Measurements from ENCODE around the gene TM4SF18.
"Not testable (repeated sequence)": the region's sequence is repeated elsewhere in the genome, so short reads cannot be mapped to it uniquely, and the experiment has no call there.

The TM4SF18 gene, protein sequence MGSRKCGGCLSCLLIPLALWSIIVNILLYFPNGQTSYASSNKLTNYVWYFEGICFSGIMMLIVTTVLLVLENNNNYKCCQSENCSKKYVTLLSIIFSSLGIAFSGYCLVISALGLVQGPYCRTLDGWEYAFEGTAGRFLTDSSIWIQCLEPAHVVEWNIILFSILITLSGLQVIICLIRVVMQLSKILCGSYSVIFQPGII

DNA sequence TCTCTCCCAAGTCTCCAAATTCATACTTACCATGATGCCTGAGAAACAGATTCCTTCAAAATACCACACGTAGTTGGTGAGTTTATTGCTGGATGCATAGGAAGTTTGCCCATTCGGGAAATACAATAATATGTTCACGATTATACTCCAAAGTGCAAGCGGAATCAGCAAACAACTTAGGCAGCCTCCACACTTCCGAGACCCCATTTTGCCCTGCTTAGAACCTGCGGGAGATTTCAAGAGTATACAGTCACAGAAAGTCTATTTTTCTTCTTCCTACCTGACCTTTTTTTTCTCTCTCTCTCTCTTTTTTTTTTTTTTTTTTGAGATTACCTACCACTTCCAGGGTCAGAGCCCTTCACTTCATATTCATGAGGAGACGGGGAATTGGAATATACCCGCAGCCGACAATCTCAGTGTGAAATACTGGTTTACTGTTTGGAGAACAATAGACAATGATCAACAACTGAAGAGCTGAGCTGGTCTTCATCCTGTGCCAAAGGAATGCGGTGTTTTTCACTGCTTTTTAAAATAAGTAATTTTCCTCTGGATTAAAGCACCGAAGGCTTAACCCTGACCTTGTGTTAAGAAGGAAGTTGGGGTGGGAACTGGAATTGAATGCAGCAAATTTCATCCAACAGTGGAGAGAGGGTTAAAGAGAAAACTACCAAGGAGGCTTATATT is at the start of gene TM4SF18:
TSS of gene TM4SF18 (minus strand) at position 461 of the 684 bp plus-strand sequence. CDS start at position 207, 254 bp downstream.
- Mint-ChIP-seq H3K27me3 (ENCODE audit: low read depth) (peaks cover 18% of the 10 kb centered on the region), H3K36me3 (ENCODE audit: low read depth) (no peaks in the 10 kb centered on the region), H3K4me3 (no peak within 1 kb of the TSS), H3K27ac (no peak within 1 kb of the TSS), H3K9me3 (no peaks in the 10 kb centered on the region), H3K4me1 (ENCODE audit: low read depth) (no peaks in the 10 kb centered on the region)
- no peak for DNase-seq (ENCODE audit: low spot score)

DNA sequence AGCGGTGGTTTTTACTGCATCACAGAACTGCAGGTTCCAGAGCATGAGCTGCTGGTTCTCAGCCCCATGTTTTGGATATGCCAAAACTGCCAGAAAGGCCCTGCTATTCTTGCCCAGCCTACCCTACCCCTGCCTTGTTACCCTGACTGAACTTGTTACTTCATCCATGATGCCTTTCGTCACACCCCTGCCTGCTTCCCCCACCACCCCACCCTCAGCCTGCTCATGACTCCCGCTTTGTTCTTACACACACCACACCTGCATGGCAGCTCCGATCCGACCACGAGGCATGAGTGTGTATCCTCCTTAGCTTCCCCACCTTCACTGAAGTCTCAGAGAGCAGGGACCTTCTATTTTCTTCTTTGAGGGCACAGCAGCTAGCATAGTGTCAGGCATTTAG is 49.1 kb upstream of the TM4SF18 start:
- H3K9me3 Mint-ChIP-seq = no peaks in the 10 kb centered on the region
- no peaks in the 10 kb centered on the region for H3K36me3 Mint-ChIP-seq (ENCODE audit: low read depth)
- H3K27ac Mint-ChIP-seq = no peak overlapping the region
- peaks cover 6% of the 10 kb centered on the region for H3K27me3 Mint-ChIP-seq (ENCODE audit: low read depth)
- H3K4me1 Mint-ChIP-seq (ENCODE audit: low read depth) = no peaks in the 10 kb centered on the region
- no peak for DNase-seq (ENCODE audit: low spot score)
- H3K4me3 Mint-ChIP-seq = no peak overlapping the region

DNA sequence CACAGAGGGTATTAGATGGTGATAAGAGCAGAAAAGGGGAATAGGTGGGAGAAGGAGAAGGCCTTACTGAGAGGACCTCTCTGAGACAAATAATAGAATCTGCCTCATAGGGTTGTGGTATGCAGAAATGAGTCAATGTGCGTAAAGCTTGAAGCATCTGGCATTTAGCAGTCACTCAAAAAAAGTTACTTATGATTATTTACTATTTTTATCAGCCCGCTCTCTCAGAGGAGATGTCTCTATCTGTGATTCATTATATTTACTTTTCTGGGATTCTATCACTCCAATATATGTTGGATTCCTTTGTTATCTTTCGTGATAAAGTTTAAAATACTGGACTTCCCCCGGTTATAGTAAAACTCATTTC is 48.6 kb upstream of the TM4SF18 start:
- Mint-ChIP-seq H3K27me3 (ENCODE audit: low read depth) (peaks cover 7% of the 10 kb centered on the region), H3K4me1 (ENCODE audit: low read depth) (no peaks in the 10 kb centered on the region), H3K9me3 (no peaks in the 10 kb centered on the region), H3K27ac (no peak overlapping the region), H3K4me3 (no peak overlapping the region), H3K36me3 (ENCODE audit: low read depth) (no peaks in the 10 kb centered on the region)
- no peak for DNase-seq (ENCODE audit: low spot score)

DNA sequence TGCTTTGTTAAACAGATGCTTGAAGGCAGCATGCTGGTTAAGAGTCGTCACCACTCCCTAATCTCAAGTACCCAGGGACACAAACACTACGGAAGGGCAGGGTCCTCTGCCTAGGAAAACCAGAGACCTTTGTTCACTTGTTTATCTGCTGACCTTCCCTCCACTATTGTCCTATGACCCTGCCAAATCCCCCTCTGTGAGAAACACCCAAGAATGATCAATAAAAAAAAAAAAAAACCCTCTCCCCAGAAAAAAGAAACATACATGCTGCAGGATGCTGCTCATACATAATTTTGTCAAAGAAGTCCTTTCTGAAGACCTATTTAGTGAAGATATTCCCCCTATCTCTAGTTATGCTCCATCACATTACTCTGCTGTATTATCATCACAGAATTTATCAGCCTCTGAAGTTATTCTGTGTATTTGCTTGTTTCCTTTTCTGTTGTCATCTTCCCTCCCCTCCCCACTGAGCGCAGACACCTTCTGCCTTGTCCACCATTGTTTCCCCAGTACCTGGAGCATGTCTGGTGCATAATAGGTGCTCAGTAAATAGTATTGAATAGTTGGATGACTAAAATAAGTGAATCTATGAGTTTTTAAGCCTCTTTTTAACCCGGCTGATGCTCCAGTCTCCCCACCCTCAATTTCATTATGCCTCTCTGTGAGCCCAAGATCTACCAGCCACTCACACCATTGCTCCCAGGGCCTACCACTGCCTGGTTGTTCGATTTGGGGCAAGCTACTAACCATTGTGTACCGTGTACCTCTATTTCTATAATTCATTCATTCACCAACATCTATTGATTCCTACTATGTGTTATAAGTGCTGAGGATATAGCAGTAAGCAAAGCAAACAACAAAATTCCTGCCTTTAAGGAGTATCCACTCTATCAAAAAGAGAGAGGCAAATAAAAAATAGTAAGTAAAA is 48.0 kb upstream of the TM4SF18 start:
- Mint-ChIP-seq H3K9me3 (no peaks in the 10 kb centered on the region), H3K4me3 (no peak overlapping the region), H3K27me3 (ENCODE audit: low read depth) (peaks cover 12% of the 10 kb centered on the region), H3K27ac (no peak overlapping the region), H3K4me1 (ENCODE audit: low read depth) (no peaks in the 10 kb centered on the region), H3K36me3 (ENCODE audit: low read depth) (no peaks in the 10 kb centered on the region)
- no peak for DNase-seq (ENCODE audit: low spot score)

DNA sequence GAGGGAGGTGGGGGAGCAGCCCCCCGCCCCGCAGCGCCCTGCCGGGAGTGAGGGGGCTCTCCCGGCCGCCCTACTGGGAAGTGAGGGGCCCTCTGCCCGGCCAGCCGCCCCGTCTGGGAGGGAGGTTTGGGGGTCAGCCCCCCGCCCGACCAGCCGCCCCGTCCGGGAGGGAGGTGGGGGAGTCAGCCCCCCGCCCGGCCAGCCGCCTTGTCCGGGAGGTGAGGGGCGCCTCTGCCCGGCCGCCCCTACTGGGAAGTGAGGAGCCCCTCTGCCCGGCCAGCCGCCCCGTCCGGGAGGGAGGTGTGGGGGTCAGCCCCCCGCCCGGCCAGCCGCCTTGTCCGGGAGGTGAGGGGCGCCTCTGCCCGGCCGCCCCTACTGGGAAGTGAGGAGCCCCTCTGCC is 46.8 kb upstream of the TM4SF18 start:
- H3K4me3 Mint-ChIP-seq; H3K36me3 Mint-ChIP-seq (ENCODE audit: low read depth); H3K9me3 Mint-ChIP-seq; H3K27ac Mint-ChIP-seq; DNase-seq (ENCODE audit: low spot score); H3K4me1 Mint-ChIP-seq (ENCODE audit: low read depth): not testable (repeated sequence)
- peaks cover 14% of the 10 kb centered on the region for H3K27me3 Mint-ChIP-seq (ENCODE audit: low read depth)

DNA sequence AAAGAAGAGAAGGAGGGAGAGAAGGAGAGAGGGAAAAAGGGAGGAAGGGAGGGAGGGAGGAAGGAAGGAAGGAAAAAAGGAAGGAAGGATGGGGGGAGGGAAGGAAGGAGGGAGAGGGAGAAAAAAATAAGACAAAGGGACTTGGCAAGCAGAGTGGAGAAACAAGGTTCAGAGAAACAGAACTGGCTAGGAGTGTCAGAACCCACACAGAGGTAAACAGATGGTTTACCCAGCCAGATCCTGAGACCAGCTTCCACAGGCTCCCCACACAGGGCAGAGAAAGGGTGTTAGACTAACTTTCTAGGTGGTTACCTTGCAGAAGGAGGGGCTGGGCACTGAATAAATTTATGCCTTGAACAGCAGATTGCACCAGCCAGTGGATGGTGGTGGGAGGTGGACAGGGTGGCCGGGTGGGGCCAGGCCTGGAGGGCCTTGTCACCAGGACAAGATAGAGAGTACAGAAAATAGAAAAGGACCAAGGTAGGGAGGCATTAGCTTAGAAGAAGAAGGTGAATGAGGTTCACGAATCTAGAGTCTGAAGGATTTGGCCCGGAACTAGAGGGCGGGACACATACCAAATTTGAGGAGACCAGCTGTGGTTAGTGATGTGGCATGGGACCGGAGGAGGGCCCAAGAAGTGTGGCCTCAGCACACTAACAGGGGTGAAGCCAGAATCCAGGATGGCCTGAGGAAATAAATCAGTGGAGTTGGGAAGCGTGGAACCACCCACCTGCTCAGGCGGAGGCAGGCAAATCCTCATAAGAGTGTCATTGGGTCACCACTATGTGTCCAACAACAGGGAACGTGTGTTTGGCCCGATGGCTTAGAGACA is 45.3 kb upstream of the TM4SF18 start:
- no peak for DNase-seq (ENCODE audit: low spot score)
- Mint-ChIP-seq H3K36me3 (ENCODE audit: low read depth) (no peaks in the 10 kb centered on the region), H3K4me1 (ENCODE audit: low read depth) (no peaks in the 10 kb centered on the region), H3K4me3 (no peak overlapping the region), H3K27me3 (ENCODE audit: low read depth) (peaks cover 14% of the 10 kb centered on the region), H3K27ac (no peak overlapping the region), H3K9me3 (no peaks in the 10 kb centered on the region)

DNA sequence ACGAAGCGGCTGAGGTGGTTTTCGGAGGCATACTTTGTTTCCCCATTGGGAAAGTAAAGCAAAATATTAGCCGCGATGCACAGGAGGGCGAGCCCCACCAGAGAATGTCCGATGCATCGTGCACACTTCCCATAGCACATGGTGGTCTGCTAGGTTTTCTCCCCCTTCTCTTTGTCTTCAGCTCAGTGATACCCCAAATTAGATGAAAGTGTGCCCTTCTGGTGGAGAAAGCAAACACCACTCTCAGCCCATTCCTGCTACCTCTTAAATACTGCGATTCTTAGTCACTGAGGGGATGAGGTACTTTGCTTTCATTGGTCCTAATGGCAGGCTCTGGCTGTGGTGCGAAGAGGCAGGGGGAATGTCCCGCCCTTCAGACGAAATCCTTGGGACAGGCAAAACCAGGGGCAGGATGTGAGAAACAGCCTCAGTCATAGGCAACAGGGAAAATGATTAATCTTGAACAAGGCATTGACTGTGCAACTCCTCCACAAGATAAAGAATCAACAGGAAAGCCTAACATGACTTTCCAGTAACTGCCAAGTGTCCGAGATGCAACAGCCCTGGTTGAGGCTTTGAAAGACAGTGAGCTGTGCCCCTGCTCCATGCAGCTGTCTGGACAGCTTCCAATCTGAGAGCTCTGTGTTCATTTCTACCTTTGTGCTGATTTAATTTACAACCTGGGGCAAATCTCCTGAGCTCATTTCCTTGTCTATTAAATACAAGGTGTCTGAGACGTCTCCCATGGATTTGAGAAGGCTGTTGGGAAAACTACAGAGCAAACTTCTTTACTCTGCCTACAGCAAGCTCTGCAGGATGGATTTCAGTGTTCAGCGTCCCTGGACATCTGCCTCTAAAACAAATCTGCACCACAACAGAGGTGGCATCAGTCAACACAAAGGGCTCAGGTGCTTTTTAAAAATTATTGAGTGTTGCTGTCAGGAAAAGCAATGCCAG is 44.2 kb upstream of the TM4SF18 start, which contains the start of gene TM4SF1:
TSS of gene TM4SF1 (minus strand) at position 242 of the 957 bp plus-strand sequence. CDS start at position 140, 102 bp downstream.
- no peak for DNase-seq (ENCODE audit: low spot score)
- no peak within 1 kb of the TSS for H3K27ac Mint-ChIP-seq
- no peaks in the 10 kb centered on the region for H3K9me3 Mint-ChIP-seq
- no peaks in the 10 kb centered on the region for H3K36me3 Mint-ChIP-seq (ENCODE audit: low read depth)
- no peak within 1 kb of the TSS for H3K4me3 Mint-ChIP-seq
- peaks cover 15% of the 10 kb centered on the region for H3K27me3 Mint-ChIP-seq (ENCODE audit: low read depth)
- H3K4me1 Mint-ChIP-seq (ENCODE audit: low read depth) = no peaks in the 10 kb centered on the region

DNA sequence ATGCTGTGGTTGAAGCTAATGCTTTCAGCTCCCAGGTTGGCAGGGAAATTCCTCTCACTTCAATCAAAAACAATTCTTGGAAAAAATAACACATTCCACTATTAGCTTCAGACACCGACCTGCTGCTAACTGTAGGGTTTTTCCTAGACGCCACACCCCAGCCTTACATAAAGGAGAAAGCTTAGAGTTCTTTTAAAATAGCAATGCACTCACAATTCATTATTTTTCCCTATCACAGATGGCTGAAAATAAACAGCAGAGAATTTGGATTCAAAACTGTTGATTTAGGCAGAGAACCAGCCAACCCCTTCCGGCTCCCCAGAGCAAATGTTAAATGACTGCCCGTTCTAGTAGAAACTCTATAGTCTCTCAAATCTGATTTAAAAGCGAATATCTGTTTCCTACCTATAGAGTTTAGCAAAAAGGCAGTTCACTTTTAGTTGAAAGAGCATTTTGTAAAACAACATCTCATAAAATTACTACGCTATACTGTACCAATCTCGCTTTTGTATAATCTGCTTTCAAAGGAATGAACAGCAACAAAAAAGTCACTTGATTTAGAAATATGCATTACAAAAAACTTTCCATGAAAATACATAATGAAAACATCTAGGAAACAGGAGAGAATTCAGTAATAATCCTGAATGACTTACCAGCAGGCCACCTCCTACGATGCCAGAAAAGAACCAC is 43.4 kb upstream of the TM4SF18 start:
- Mint-ChIP-seq H3K36me3 (ENCODE audit: low read depth) (no peaks in the 10 kb centered on the region), H3K4me1 (ENCODE audit: low read depth) (no peaks in the 10 kb centered on the region), H3K9me3 (no peaks in the 10 kb centered on the region), H3K27me3 (ENCODE audit: low read depth) (peaks cover 17% of the 10 kb centered on the region), H3K4me3 (no peak overlapping the region), H3K27ac (no peak overlapping the region)
- no peak for DNase-seq (ENCODE audit: low spot score)

DNA sequence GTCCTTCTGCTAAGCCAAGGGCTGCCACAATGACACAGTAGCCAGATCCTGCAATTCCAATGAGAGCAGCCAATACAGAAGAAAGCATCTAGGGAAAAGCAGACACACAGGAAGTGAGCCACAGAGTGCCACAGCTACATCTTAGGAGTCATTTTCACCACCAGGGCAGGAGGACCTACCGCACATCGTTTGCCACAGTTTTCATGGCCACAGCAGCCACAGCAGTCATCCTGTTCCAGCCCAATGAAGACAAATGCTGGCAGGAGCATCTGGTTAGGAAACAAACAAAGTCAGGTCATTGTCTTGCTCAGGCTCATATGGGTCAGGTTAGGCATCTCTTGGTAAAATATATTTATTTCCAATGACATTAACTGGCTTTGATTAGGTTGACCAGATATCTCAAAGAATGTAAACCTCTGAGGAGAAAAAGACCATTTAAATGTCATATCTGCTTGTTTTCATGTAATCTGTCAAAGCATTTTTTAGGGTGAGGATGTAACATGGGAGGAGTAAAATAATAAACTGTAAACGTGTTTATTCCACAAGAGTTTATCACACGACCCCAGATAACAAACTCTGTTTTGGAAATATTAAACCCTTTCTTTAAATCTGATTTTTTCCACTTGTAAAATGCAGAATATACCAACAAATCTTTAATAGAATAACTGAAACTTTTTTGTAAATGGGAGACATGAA is 42.2 kb upstream of the TM4SF18 start:
- Mint-ChIP-seq H3K27me3 (ENCODE audit: low read depth) (peaks cover 22% of the 10 kb centered on the region), H3K4me1 (ENCODE audit: low read depth) (no peaks in the 10 kb centered on the region), H3K27ac (no peak overlapping the region), H3K36me3 (ENCODE audit: low read depth) (no peaks in the 10 kb centered on the region), H3K9me3 (no peaks in the 10 kb centered on the region), H3K4me3 (no peak overlapping the region)
- no peak for DNase-seq (ENCODE audit: low spot score)

DNA sequence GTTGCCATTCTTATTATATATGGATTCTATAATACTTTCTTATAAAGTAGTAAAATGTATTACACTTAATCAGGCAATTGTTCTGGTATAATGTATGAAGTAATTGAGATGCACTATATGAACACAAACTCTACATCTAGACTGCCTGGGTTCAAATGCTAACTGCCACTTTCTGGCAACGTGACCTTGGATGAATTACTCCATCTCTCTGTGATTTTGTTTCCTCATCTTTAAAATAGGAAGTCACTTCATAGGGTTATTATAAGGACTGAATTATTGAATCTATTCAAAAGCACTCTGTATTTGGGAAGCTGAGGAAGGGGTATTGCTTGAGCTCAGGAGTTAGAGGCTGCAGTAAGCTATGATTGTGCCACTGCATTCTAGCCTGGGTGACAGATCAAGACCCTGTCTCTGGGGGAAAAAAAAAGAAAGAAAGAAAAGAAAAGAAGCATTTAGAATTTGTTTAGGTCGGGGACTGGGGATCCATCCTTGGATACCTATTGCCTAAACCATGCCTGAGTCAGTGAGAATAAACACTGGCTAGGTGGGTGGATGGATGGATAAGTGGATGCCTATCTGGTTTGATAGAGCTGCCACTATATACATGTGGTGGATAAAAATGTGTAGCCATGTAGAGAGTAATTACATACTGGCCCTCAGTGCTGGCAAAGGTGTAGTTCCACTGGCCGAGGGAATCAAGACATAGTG is 41.5 kb upstream of the TM4SF18 start:
- no peaks in the 10 kb centered on the region for H3K4me1 Mint-ChIP-seq (ENCODE audit: low read depth)
- H3K9me3 Mint-ChIP-seq = no peaks in the 10 kb centered on the region
- no peak overlapping the region for H3K4me3 Mint-ChIP-seq
- H3K27ac Mint-ChIP-seq = no peak overlapping the region
- H3K27me3 Mint-ChIP-seq (ENCODE audit: low read depth) = peaks cover 23% of the 10 kb centered on the region
- DNase-seq (ENCODE audit: low spot score) = no peak
- H3K36me3 Mint-ChIP-seq (ENCODE audit: low read depth) = no peaks in the 10 kb centered on the region

DNA sequence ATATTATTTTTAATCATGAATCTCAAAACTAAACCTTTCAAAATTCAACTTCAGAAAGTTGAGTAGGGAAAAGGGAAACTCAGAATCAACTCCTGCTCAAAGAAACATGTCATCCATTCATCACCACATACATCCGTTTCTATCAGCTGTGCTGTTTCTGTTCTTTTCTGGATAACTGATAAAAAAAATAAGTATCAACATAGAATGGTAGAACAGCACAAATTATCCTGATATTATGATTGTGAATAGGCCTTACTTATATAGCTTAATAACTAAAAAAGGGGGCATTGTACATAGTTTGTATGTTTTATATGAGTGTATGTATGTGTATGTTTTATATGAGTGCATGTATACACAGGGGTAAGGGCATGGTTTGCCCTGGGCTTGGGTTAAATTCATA is 41.0 kb upstream of the TM4SF18 start:
- Mint-ChIP-seq H3K36me3 (ENCODE audit: low read depth) (no peaks in the 10 kb centered on the region), H3K27ac (no peak overlapping the region), H3K27me3 (ENCODE audit: low read depth) (peaks cover 23% of the 10 kb centered on the region), H3K4me1 (ENCODE audit: low read depth) (no peaks in the 10 kb centered on the region), H3K4me3 (no peak overlapping the region), H3K9me3 (no peaks in the 10 kb centered on the region)
- no peak for DNase-seq (ENCODE audit: low spot score)
